Activated CD4-positive, alpha-beta T cell treated with anti-CD3 and anti-CD28 coated beads, Interleukin-10, Interleukin-2, amounts not matched to agents 100 ng/mL and 50 ng/mL, durations not matched to agents 16 hours and 8 hours (primary cell): Measurements from ENCODE around the gene MAP3K20.
"Not testable (repeated sequence)": the region's sequence is repeated elsewhere in the genome, so short reads cannot be mapped to it uniquely, and the experiment has no call there.

Experiments
- DNase-seq: peaks from one replicate; pipeline ENCODE4 v3.0.0-alpha.2; 2020

MAP3K20 gene

DNA sequence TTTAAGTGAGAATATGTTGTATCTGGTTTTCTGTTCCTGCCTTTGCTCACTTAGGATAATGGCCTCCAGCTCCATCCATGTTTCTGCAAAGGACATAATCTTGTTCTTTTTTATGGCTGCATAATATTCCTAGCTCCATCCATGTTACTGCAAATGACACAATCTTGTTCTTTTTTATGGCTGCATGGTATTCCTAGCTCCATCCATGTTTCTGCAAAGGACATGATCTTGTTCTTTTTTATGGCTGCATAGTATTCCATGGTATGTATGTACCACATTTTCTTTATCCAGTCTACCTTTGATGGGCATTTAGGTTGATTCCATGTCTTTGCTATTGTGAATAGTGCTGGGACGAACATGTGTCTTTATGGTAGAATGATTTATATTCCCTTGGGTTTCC lies 87.7 kb downstream of the MAP3K20 start:
- not testable (repeated sequence) for DNase-seq

DNA sequence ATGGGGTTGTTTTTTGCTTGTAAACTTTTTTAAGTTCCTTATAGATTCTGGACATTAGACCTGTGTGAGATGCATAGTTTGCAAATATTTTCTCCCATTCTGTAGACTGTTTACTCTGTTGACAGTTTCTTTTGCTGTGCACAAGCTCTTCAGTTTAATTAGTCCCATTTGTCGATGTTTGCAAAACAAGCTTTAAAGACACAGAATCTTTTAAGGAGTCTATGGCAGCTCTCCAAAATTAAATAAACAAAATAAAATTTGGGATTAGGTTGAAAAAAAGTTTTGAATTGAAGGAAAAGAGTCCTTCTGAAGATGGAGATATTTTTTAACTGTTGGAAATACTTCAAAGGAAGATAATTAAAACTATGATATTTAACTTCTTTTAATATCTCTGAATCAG lies 88.8 kb downstream of the MAP3K20 start:
- DNase-seq, result no peak

DNA sequence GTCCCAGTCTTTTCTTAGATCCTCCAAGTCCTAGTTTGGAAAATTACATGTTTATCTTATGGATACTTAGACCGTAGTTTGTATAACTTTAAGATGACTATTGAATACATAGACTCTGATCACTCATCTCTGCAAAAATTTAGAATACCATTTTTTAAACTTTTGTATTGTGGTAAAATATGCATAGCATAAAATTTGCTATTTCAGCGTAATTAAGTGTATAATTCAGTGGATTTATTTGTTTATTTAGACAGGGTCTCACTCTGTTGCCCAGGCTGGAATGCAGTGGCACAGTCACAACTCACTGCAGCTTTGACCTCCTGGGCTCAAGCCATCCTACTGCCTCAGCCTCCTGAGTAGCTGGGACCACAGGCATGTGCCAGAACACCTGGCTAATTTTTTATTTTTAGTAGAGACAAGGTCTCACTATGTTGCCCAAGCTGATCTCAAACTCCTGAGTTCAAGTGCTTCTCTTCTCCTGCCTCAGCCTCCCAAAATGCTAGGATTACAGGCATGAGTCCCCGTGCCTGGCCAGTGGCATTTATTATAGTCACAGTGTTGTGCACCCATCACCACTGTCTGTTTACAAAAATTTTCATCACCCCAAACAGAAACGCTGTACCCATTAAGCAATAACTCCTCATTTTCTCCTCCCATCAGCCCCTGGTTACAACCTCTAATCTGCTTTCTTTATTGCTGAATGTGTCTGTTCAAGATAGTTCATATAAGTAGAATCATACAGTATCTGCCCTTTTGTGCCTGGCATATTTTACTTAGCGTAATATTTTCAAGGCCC lies 90.0 kb downstream of the MAP3K20 start:
- DNase-seq, result no peak

DNA sequence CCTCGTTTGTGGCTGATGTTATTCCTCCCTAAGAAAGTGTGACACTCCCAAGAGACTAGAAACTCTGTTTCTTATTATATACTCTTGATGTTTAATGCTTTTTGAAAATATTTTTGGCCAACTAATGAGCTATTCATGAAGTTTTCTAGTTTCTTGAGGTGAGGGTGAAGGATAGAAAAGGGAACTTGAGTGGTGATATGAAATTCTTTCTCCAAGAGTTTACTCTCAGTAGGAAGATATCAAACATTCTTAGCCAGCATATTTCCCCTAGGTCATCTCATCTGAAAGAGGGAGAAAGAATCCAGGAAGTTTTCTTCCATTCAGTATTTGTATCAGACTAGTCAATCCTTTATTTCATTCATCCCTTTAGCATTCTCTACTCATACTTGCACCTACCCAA lies 95.7 kb downstream of the MAP3K20 start:
- DNase-seq, result no peak

DNA sequence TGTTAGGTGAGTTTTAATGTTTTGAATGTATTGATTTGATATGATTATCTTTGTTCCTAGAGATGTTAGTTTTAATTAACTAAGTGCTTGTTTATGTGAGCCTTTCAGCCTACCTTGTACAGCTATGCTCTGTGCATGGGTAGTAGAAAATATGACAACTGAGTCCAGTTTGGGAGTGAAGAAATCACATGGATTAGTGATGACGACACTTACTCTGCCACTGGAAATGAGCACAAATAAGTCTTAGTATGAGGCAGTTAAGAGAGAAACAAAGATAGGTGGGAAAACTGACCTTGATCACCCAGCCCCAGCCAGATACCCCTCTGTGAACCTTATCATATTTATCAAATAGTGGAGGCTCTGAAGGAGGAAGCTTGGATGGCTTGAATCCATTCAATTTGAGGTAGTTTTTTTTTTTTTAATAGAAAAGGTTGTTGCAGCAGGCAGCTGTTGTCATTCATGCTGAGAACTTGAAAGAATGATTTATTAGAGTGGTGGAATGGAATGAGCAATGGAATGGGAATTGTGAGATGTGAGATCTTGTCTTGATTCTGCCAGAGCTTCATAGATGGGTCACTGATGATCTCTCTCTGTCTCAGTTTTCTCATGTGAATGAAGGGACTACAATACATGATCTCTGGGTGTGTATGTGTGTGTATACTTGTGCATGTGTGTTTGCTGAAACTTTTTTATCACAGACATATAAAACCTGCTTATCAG lies 96.4 kb downstream of the MAP3K20 start:
- no peak for DNase-seq

DNA sequence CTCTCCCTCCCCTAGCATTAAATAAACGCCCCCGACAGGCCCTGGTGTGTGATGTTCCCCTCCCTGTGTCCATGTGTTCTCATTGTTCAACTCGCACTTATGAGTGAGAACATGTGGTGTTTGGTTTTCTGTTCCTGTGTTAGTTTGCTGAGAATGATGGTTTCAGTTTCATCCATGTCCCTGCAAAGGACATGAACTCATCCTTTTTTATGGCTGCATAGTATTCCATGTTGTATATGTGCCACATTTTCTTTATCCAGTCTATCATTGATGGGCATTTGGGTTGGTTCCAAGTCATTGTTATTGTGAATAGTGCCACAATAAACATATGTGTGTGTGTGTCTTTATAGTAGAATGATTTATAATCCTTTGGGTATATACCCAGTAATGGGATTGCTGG lies 98.7 kb downstream of the MAP3K20 start:
- DNase-seq, result not testable (repeated sequence)

DNA sequence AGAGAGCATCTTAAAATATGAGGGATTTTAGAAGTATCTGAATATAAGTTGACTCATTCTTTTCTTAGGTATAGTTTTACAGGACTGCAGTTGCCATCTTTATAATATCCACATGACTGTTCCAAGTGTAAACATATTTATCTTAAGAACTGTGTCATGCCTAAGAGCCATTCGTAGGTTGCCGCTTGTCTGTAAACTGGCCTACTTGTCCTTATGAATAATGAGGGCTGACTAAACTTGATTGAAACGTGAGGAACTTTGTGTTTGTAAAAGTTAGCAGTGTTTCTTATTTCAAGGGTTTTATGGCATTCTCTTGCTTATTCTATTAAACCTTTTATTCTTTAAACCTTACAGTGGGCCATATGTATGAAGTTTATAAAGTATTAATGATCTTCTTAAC lies 99.6 kb downstream of the MAP3K20 start:
- no peak for DNase-seq

DNA sequence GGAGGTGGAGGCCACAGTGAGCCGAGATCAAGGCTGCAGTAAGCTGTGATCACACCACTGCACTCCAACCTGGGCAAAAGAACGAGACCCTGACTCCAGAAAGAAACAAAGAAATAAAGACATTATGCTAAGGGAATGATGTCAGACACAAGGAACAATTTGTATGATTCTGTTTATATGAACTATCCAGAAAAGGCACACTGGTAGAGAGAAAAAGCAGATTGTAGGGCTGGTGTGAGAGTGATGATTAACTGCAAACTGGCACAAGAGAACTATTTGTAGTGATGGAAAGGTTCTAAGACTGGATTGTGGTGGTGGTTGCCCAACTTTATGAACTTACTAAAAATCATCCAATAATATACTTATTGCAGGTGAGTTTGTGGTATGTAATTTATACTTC lies 106.3 kb downstream of the MAP3K20 start:
- no peak for DNase-seq

DNA sequence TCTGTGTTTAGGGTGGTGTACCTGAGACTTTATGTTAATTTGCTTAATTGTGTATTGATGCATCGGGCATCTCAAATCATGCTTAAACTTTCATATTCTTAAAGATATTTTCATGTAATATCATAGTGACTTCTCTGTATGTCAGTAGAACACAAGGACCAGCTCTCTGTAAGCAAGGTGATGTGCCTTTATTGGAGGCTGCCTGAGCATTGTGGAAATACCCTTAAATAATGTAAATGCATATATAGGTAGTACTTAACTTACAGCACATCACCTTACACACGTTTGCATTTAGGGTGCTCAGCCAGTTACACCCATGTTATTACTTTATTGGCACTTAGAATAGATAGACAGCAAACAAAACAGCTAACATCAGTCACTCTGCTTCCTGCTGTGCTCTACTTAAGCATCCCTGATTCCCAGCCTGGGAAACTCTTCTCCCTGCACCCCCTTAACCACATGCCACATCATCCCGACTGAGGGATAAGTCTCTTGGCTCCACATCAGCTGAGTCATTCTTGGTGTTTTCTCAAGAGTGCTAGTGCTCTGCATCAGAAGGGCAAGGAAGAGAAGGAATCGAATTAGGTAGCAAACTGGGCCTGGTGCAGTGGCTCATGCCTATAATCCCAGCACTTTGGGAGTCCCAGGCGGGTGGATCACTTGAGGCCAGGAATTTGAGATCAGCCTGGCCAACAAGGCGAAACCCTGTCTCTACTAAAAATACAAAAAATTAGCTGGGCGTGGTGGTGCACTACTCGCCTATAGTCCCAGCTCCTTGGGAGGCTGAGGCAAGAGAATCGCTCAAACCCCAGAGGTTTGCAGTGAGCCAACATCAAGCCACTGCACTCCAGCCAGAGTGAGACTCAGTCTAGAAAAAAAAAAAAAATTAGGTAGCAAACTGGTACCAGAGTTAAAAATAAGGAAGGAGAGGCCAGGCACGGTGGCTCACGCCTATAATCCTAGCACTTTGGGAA lies 108.7 kb downstream of the MAP3K20 start:
- no peak for DNase-seq

DNA sequence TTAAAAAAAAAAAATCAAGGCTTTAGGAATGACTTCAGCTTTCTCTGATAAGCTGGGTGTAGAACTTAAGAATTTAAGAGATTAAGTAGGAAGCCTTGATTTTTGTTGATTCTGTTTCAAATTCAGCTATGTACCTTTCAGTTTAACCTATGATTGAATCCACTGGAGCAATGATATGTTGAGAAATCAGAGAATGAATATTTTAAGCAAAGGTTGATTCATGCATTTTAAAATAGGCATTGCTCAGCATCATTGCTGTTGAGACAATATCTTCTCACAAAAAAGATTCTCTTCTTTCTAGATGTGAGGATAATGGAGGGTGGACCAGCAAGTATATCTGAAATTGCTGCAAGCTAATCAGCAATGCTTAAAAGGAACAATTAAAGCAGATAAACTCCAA lies 109.8 kb downstream of the MAP3K20 start:
- DNase-seq, result no peak

DNA sequence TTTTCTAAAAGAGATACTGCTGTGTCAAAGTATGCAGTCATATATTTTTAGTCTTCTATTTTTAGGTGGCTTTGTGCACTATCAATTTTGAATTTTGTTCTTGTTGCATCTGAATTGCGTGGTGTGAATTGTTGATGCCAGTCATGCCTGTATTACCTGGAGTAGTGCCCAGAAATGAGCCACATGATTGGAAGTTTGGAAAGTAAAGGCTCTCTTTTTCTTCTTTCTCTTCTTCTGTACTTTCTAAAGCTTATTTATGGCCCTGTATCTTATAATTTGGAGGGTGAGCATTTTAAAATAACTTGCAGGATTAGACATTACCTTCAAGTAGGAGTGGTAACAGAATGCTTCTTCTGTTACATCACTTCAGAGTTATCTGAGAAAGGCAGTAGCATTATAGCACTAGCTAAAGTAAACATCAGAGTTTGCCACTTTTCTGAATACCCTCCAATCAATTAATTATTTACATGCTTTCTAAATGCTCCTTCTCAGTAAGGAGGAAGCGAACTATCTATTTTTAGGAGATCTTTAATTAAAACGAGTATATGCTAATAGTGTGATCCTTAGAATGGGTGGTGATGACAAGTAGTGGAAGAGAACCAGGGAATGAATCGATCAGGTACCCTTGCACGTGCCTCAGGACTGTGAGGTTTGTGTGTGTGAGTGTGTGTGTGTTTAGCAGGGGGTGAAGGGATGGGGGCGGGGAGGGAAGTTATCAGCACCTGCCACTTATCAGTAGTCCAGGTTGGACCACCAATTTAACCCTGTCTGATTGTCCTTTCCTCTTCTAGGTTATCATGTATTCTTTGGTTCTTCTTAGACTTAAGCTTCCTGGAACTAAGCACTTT lies 112.5 kb downstream of the MAP3K20 start:
- no peak for DNase-seq

DNA sequence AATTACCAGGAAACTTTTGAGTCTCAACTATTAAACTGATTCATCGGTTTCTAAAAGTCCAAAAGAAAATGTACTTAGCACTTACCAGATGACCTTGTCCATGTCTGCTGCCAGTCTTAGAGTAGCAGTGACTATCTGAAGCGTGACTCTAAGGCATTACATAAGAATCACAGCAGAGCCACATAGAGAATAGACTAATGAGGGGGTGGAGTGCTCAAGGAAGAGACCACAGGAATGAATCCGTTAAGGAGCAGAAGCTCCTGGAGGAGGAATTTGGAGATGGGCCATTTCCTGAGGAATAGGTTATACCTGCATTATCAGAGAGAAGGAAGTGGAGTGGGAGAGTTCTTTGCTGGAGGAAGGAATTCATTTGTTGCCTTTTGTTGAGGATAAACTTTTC lies 116.0 kb downstream of the MAP3K20 start:
- no peak for DNase-seq

DNA sequence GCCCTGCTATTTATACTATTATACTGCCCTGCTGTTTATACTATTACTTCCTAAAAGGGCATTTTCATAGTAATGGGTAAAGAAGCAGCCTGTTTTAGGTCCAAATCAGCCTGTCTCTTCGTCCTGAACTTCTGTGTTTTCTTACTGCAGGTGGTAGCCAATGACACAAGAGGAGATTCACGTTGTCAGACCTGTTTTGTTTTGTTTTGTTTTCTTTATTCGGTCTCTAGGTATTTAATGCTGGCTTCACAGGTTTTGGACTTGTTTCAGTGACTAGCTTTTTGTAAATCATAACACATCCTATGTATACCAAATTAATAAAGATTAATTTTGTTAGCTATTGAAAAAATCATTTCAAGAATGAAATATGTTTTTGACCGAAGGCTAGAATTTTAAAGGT lies 116.4 kb downstream of the MAP3K20 start:
- no peak for DNase-seq

DNA sequence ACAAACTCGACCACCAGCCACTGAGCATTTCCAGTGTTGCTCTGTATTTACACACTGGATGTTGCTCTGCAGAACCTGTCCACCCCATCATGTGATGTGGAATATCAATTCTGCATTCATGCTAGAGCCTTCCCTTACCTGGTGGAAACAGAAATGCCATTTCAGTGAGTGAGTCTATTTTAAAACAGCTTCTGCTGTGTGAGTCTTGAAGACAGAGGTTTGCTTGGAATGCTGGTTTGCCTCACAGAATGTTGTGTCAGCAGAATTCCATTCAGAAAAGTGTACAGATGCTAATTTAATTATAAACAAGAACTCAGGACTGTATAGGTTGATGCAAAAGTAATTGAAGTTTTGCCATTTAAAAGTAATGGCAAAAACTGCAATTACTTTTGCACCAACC lies 118.3 kb downstream of the MAP3K20 start:
- DNase-seq, result no peak

DNA sequence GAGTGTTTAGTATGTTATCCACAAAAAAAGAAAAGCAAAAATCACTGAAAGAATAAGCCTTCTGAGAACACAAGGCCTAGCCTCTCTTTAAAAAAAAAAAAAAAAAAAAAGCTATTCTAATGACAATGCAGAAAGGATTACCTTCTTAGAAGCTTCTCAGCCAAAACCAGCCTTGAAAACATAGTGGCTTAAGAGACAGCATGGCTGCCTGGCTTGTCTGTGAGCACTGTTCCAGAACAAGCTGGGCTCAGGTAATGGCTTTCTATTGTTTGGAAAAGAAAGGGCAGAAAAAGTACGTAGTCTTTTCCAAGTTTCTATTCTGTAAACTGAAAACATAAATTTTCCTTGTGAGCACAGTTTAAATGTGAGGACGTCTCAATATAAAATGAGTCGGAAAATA lies 119.5 kb downstream of the MAP3K20 start:
- DNase-seq, result no peak

DNA sequence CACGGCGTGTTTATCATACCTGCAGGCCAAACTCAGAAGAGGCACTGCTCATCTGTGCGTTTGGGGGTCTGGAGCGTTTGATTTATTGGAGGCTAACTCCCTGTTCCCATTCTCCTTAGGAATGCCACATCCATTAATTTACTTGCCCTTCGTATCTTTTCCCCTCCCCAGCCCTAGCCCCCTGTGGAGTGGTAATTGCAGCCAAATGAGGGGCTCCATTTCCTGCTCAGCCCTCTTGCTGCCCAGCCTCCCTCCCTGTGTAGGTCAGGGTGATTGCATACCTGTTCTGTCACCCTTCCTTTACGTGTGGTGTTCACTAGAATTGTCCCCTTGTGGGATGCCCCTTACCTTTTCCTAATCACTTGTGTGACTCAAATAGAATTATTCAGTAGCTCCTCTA lies 120.4 kb downstream of the MAP3K20 start:
- DNase-seq, result no peak

DNA sequence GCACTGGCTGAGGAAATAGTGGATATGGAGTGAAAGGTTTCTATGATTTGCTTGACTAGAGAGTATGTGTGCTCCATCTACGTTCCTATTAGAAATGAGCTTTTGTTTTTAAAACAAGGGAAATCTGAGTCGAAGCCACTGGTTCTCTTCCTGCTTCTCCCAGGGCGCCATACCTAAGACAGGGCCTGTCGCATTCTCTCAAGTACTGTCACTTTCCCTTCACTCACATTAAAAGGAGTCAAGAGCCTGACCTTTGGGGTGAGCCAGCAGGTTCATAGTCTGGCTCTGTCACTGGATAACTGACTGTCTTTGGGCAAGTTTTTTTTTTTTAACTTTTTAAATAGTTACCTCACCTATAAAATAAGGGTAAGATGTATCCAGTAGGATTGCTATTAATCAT lies 121.0 kb downstream of the MAP3K20 start:
- DNase-seq, result no peak

DNA sequence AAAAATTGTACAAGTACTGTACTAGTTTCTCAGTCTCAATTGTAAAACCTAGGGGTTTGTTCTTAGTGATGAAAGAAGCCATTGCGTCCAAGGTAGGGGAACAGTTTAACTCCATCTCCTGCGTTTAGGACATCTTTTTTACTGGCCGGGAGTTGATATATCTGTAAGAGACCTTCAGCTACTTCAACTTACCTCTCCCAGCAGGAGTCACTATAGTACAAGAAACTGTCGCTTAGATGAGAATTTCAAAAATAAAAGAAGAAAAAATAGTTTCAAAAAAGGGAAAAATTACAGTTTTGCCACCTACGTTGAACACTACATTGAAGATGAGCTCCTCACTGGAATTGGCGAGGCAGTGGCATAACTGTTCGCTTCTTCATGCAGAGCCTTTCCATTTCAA lies 122.7 kb downstream of the MAP3K20 start:
- DNase-seq, result no peak

DNA sequence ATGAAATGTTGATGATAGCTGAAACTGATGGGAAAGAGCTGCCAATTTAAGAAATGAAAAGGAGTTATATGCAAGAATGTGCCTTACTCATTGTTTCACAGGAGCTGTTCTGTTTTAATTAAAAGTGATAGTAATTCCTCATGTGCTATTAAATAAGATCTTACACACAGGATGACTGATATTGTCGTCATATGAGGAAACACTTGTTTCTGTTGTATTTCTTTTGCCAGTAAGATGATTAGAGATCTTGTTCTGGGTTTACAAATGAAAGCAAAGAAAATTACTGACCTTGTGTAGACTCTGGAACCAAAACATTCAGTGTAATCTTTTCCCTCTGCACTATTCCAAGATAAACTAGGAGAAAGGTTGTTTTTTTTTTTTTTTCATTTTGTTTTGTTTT lies 123.6 kb downstream of the MAP3K20 start:
- no peak for DNase-seq

DNA sequence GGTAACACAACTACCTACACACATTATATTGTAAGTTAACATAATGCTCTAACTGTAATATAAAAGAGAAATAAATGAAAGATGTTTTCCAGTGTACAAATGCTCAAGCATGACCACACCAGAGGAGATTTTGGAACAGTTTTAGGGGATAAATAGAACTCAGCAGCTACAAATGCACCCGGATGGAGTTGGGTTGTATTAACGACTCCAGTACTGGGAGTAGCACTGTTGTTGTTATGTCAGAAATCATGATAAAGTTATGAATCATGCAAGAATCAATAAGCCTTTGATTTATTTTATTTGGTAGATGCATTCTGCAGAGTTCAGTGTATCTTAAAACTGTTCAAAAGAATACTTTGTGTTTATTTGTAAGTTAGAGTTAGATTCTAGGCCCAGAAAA lies 126.9 kb downstream of the MAP3K20 start:
- no peak for DNase-seq

DNA sequence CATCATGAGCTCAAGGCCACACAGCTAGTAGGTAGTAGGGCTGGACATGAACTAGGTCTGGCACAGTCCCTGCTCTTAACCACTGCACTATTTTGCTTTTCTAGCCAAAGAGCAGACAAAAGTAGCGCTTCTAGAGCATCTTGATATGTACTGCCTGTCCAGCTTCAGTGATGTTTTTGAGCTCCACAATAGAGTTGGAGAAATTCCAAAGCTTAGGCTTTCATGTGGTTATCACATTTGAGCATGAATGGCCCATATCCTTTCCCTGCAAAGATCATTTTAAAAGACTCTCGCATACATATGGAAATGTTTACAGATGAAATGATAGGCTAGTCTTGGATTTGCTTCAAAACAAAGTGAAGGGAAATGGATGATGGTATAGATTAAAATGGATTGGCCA lies 128.7 kb downstream of the MAP3K20 start:
- no peak for DNase-seq

DNA sequence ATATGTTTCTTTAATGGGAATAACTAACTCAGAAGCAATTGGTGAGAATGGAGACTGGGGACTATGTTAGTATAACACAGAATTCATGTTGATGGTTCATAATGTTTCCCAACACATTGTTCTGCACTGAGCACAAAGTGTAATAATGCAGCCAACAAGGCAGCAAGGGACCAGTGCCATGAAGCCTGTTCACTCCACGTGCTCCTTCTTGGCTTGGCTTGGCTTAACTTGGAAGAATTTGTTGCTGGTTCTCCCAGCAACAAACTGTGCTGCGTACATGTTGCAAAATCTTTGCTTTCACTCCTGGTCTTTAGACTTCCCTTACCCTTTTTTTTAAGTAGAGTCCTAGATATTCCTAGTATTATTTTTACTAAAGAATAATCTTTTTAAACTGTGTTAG lies 129.7 kb downstream of the MAP3K20 start:
- DNase-seq, result no peak

DNA sequence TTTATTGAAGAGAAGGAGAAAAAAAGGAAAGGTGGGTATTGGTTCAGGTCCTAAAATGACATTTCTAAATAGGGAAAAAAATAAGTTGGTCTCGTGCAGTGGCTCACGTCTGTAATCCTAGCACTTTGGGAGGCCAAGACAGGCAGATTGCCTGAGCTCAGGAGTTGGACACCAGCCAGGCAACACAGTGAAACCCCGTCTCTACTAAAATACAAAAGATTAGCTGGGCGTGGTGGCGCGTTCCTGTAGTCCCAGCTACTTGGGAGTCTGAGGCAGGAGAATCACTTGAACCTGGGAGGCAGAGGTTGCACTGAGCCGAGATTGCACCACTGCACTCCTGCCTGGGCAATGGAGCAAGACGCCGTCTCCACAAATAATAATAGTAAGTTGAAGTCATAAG lies 131.5 kb downstream of the MAP3K20 start:
- not testable (repeated sequence) for DNase-seq
